Ishikawa (cell line): ENCODE measurements around the gene CGGBP1.

Experiments
- CEBPB ChIP-seq: IDR thresholded peaks from 2 replicates; pipeline ENCODE4 v1.6.1; 2012
- CREB1 ChIP-seq: IDR thresholded peaks from 2 replicates; pipeline ENCODE4 v1.6.1; 2012; ENCODE audit warnings: low read depth
- EGR1 ChIP-seq: IDR thresholded peaks from 2 replicates; pipeline ENCODE4 v1.6.1; 2012
- EP300 ChIP-seq: IDR thresholded peaks from 2 replicates; pipeline ENCODE4 v1.6.1; 2012; ENCODE audit warnings: borderline replicate concordance
- FOXM1 ChIP-seq: IDR thresholded peaks from 2 replicates; pipeline ENCODE4 v1.6.1; 2012; ENCODE audit warnings: low read depth, borderline replicate concordance
- NFIC ChIP-seq: IDR thresholded peaks from 2 replicates; pipeline ENCODE4 v1.6.1; 2012
- RAD21 ChIP-seq: IDR thresholded peaks from 2 replicates; pipeline ENCODE4 v1.6.1; 2012; ENCODE audit warnings: low read depth
- REST ChIP-seq: IDR thresholded peaks from 2 replicates; pipeline ENCODE4 v1.6.1; 2012; ENCODE audit warnings: low read depth, mild to moderate bottlenecking
- TAF1 ChIP-seq: IDR thresholded peaks from 2 replicates; pipeline ENCODE4 v1.6.1; 2012; ENCODE audit warnings: low read depth, mild to moderate bottlenecking
- TCF12 ChIP-seq: IDR thresholded peaks from 2 replicates; pipeline ENCODE4 v1.6.1; 2012; ENCODE audit warnings: low read depth
- TEAD4 ChIP-seq: IDR thresholded peaks from 2 replicates; pipeline ENCODE4 v1.6.1; 2012
- USF1 ChIP-seq: IDR thresholded peaks from 2 replicates; pipeline ENCODE4 v1.6.1; 2012
- YY1 ChIP-seq: IDR thresholded peaks from 2 replicates; pipeline ENCODE4 v1.6.1; 2012; ENCODE audit warnings: low read depth
- ZBTB7A ChIP-seq: IDR thresholded peaks from 2 replicates; pipeline ENCODE4 v1.6.1; 2012; ENCODE audit warnings: low read depth
- TF ChIP-seq, protein P1 (sequence below): IDR thresholded peaks from 2 replicates; pipeline ENCODE4 v1.6.1; 2012

CGGBP1 gene

DNA sequence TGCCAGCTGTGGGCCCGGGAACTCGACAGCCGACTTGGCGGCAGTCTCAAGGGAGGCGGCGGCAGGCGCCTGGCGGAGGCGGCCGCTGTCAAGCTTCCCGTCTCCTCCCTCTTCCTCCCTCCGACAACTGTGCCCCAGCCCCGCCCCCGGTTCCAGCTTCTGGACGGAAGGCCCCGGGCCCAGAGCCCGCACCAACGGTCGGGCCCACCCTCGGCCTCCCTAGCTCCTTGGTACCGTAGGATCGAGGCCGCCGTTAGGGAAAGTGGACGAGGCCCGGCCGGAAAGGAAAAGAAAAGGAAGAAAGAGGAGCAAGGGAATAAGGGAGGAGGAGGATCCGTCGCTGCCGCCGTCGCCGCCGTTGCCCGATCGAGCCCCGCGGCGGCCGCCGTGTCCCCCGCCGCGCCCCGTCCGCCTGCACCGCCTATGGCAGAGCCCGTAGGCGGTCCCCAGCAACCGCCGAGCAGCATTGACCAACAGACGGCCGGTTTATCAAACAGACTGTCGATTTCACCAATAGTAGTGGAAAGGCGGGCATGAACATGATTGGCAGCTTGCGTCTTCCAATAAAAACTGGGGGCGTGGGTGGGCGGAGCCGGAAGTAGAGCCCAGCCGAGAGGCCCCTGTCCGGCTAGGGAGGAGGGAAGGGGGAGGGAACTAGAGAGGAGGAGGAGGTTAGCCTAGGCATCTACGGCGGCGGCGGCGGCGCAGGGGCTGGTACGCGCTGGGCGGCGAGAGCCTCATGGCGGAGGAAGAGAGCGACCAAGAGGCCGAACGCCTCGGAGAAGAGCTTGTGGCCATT lies at the start of gene CGGBP1, which contains the start of gene ZNF654:
TSS of gene CGGBP1 (minus strand) at position 425 of the 799 bp plus-strand sequence. CDS start 3,029 bp downstream, outside the sequence.
TSS of gene ZNF654 (plus strand) at position 675 of the 799 bp plus-strand sequence. CDS start at position 740, 65 bp downstream.
- TF ChIP-seq EGR1 = 0 out of 2 replicates have a peak, but pooled peaks have one; percentile 43
- TF ChIP-seq TEAD4 = no peak
- TF ChIP-seq YY1 = peak; percentile 85
- TF ChIP-seq EP300 = no peak
- peak; percentile 43; the same call in 1 of the 2 replicates for TF ChIP-seq CREB1
- TF ChIP-seq NFIC = 0 out of 2 replicates have a peak, but pooled peaks have one; percentile 10
- TF ChIP-seq CEBPB = no peak
- no peak for TF ChIP-seq FOXM1
- peak; percentile 70 for TF ChIP-seq TAF1
- 0 out of 2 replicates have a peak, but pooled peaks have one; percentile 8 for TF ChIP-seq ZBTB7A
- TF ChIP-seq USF1 = no peak
- TF ChIP-seq REST = no peak
- no peak for TF ChIP-seq RAD21
- TF ChIP-seq, protein P1, sequence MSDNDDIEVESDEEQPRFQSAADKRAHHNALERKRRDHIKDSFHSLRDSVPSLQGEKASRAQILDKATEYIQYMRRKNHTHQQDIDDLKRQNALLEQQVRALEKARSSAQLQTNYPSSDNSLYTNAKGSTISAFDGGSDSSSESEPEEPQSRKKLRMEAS = peak; percentile 55; the same call in 1 of the 2 replicates
- TF ChIP-seq TCF12 = peak; percentile 19; the same call in 1 of the 2 replicates

GRCh38 chr3:88105325-88105724 lies 46.5 kb upstream of the CGGBP1 start:
- no peak for TF ChIP-seq TAF1
- TF ChIP-seq EGR1 = no peak
- TF ChIP-seq RAD21 = no peak
- TF ChIP-seq ZBTB7A = no peak
- TF ChIP-seq CREB1 = no peak
- TF ChIP-seq REST = no peak
- no peak for TF ChIP-seq TEAD4
- TF ChIP-seq FOXM1 = no peak
- TF ChIP-seq YY1 = no peak
- TF ChIP-seq, protein P1 = no peak
- no peak for TF ChIP-seq TCF12
- no peak for TF ChIP-seq NFIC
- no peak for TF ChIP-seq USF1
- TF ChIP-seq EP300 = no peak
- no peak for TF ChIP-seq CEBPB

GRCh38 chr3:88101142-88101541 lies 42.3 kb upstream of the CGGBP1 start:
- TF ChIP-seq REST = no peak
- TF ChIP-seq, protein P1 = no peak

- TF ChIP-seq TEAD4 = no peak
- TF ChIP-seq ZBTB7A = no peak
- no peak for TF ChIP-seq REST
Observed at GRCh38 chr3:88093266-88093665, 34.5 kb upstream of the CGGBP1 start.
